ENCODE results near the gene ZNF768.

GRCh38 chr16:30559690-30560089 is 33.3 kb upstream of the ZNF768 start:
- TF ChIP-seq, protein P1, sequence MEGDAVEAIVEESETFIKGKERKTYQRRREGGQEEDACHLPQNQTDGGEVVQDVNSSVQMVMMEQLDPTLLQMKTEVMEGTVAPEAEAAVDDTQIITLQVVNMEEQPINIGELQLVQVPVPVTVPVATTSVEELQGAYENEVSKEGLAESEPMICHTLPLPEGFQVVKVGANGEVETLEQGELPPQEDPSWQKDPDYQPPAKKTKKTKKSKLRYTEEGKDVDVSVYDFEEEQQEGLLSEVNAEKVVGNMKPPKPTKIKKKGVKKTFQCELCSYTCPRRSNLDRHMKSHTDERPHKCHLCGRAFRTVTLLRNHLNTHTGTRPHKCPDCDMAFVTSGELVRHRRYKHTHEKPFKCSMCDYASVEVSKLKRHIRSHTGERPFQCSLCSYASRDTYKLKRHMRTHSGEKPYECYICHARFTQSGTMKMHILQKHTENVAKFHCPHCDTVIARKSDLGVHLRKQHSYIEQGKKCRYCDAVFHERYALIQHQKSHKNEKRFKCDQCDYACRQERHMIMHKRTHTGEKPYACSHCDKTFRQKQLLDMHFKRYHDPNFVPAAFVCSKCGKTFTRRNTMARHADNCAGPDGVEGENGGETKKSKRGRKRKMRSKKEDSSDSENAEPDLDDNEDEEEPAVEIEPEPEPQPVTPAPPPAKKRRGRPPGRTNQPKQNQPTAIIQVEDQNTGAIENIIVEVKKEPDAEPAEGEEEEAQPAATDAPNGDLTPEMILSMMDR (IDR thresholded peaks at IDR 0.05): no peak
- TF ChIP-seq POLR2A (IDR thresholded peaks at IDR 0.05): no peak

Measured in thyroid gland (tissue), 4 donors.